H1 (cell line): ENCODE measurements around the gene ARHGAP8. TPM values are rescaled to one million over a fixed set of nuclear protein-coding genes. Genes with fewer than 3 reads are reported as not detected.

Experiments
- BACH1 ChIP-seq: IDR thresholded peaks from 2 replicates; pipeline ENCODE4 v1.6.1; 2012; ENCODE audit warnings: low read length, improper control_type of control experiment
- CBX5 ChIP-seq: fragments of 300-800, 300-1000 bp; sonication (generic); IDR thresholded peaks from 2 replicates; pipeline ENCODE4 v1.7.1; 2016; ENCODE audit warnings: antibody characterized with exemption, low read length, low read depth
- CHD1 ChIP-seq: IDR thresholded peaks from 2 replicates; pipeline ENCODE4 v1.6.1; 2012; ENCODE audit warnings: low read depth, low read length, improper control_type of control experiment
- EZH2 ChIP-seq: fragments of 200-600 bp; sonication (generic); IDR thresholded peaks from 2 replicates; pipeline ENCODE4 v1.7.1; 2012; ENCODE audit warnings: low read depth, mild to moderate bottlenecking, moderate library complexity, low read length, inconsistent platforms; ENCODE audit not compliant: severe bottlenecking
- NANOG ChIP-seq: IDR thresholded peaks from 2 replicates; pipeline ENCODE4 v1.6.1; 2011; ENCODE audit warnings: low read length, low read depth, mild to moderate bottlenecking, inconsistent platforms; ENCODE audit not compliant: insufficient read depth, poor library complexity, severe bottlenecking
- POLR2AphosphoS5 ChIP-seq: IDR thresholded peaks from 2 replicates; pipeline ENCODE4 v1.6.1; 2011; ENCODE audit warnings: low read depth, low read length
- RBBP5 ChIP-seq: IDR thresholded peaks from 2 replicates; pipeline ENCODE4 v1.7.1; 2012; ENCODE audit warnings: low read depth, mild to moderate bottlenecking, inconsistent platforms, low read length, moderate library complexity, borderline replicate concordance
- ZNF274 ChIP-seq: IDR thresholded peaks from 2 replicates; pipeline ENCODE4 v1.7.0; 2012; ENCODE audit warnings: low read length, borderline replicate concordance; ENCODE audit errors: extremely low read depth
- polyA plus RNA-seq, 7 experiments: library from polyadenylated mRNA; depleted of rRNA in 3 of 7; stranded (reverse) in 5 of 7; unstranded in 2 of 7; fragments of >200 nt in 5 of 7; fragments of 200-250 nt in 2 of 7; gene quantifications; 1 replicate in 5 of 7; 2 replicates in 1 of 7; 4 replicates in 1 of 7; pipeline versions ENCODE4 v1.2.1 to v1.2.3, GENCODE V29; 2011 to 2013; ENCODE audit warnings: missing spikeins in 2 of 7, mixed read lengths in 2 of 7
- total RNA-seq: library from RNA; stranded (reverse); fragmentation: NEBNext Ultra II Directional; extraction: Animal tissue kit (Norgen Biotek cat#: 25700); gene quantifications from 2 replicates; pipeline ENCODE4 v1.2.1, GENCODE V29; 2021

The ARHGAP8 gene
- total and polyA plus RNA-seq, 2 of the 8 experiments (the other 6 are each of a cell fraction or from before 2014, with no cell fraction given) = 35.6 to 47.7 TPM

DNA sequence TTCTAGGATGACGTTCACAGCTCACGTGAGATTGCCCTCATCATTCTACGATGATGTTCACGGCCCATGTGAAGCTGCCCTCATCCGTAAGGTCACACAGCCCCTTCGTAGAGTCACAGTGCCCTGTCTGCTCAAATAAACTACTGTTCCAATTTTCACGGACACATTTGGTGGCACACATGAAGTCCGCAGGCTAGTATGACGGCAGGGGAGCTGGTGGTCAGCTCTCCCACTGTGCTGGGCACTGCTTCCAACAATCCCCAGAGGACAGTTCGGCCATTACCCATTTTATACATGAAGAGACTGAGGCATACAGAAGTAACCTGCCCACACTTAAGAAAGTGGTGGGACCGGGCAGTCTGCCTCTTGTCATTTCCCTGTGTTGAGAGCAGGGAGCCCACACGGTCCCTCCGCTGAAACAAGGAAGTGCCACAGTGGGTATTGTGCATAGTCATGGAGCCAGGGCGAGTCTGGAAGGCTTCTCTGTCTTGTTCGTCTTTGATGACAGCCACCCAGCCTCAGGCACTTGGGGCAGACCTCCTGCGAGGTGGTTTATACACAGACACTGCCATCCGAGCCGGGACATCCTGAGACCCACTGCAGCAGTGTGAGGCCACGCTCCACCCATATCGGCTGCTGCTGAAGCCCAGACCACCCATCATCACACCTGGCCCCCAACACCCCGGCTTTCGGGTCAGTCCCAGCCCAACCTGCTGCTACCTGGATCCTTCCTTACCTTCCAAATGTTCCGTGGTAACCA lies 143.1 kb downstream of the ARHGAP8 start (continued):
- TF ChIP-seq RBBP5 (no peak), CBX5 (no peak), CHD1 (no peak), EZH2 (no peak), ZNF274 (no peak), POLR2AphosphoS5 (no peak; the same call in 1 of the 2 replicates), BACH1 (no peak), NANOG (no peak)
